Panc1 (cell line): ENCODE measurements around the gene FAM98B. TPM values are rescaled to one million over a fixed set of nuclear protein-coding genes. Genes with fewer than 3 reads are reported as not detected.

ENCODE experiments used
- ATAC-seq: fragments of 200-7000 bp; cut with Tn5 transposase; 2 replicates; pipeline ENCODE4 v1.9.1; 2020; ENCODE audit warnings: mild to moderate bottlenecking, moderate library complexity
- BruUV-seq: library from RNA; stranded (reverse); fragments of 400-500 nt; replicated peaks from 2 replicates; lab custom pipeline; 2021; lab: Mats Ljungman, UMichigan
- CTCF ChIA-PET: fragments of 300-600 bp; sonication (Branson Sonifier 250); formaldehyde crosslinking; loops from one replicate; lab custom pipeline; 2022; ENCODE audit warnings: antibody characterized with exemption; lab: Charles Lee
- POLR2A ChIA-PET: fragments of 300-600 bp; sonication (Branson Sonifier 250); formaldehyde crosslinking; loops from one replicate; lab custom pipeline; 2022; ENCODE audit warnings: antibody characterized with exemption; lab: Charles Lee
- DNase-seq: peaks from one replicate; pipeline ENCODE4 v3.0.0-alpha.2; 2010; ENCODE audit warnings: low read depth, low spot score
- H3K27ac ChIP-seq: 2 replicates; pipeline ENCODE4 v1.5.1; 2011; ENCODE audit warnings: mild to moderate bottlenecking, low read length, inconsistent platforms
- H3K27me3 ChIP-seq: fragments of 200-500 bp; sonication (Bioruptor generic); 2 replicates; pipeline ENCODE4 v1.6.0; 2014; ENCODE audit warnings: low read length, inconsistent platforms; ENCODE audit not compliant: control insufficient read depth, insufficient read depth
- H3K36me3 ChIP-seq: fragments of 200-500 bp; sonication (Bioruptor generic); 2 replicates; pipeline ENCODE4 v1.5.1; 2014; ENCODE audit warnings: inconsistent platforms, mild to moderate bottlenecking, low read length, moderate library complexity; ENCODE audit not compliant: control insufficient read depth, insufficient read depth
- H3K4me1 ChIP-seq: 2 replicates; pipeline ENCODE4 v1.5.1; 2011; ENCODE audit warnings: inconsistent platforms, mild to moderate bottlenecking, low read length, moderate library complexity; ENCODE audit not compliant: control insufficient read depth, insufficient read depth
- H3K4me3 ChIP-seq, 2 experiments: 2 replicates each; pipeline ENCODE4 v1.5.1; 2011 to 2012; ENCODE audit warnings: low read depth in 2 of 2, low read length in 2 of 2, mild to moderate bottlenecking in 2 of 2, inconsistent platforms in 1 of 2, moderate library complexity in 1 of 2
- H3K9me3 ChIP-seq: fragments of 200-500 bp; sonication (Bioruptor generic); 2 replicates; pipeline ENCODE4 v1.5.1; 2014; ENCODE audit warnings: low read depth, mild to moderate bottlenecking, inconsistent platforms, low read length, moderate library complexity; ENCODE audit not compliant: control insufficient read depth, insufficient read depth
- CTCF ChIP-seq: fragments of 450-650 bp; IDR thresholded peaks from 2 replicates; pipeline ENCODE4 v1.5.1; 2017; ENCODE audit warnings: mild to moderate bottlenecking
- POLR2AphosphoS5 ChIP-seq: IDR thresholded peaks from 2 replicates; pipeline ENCODE4 v1.6.1; 2012; ENCODE audit warnings: mild to moderate bottlenecking, low read depth, low read length, moderate library complexity
- SIN3A ChIP-seq: IDR thresholded peaks from 2 replicates; pipeline ENCODE4 v1.6.1; 2012; ENCODE audit warnings: low read depth, mild to moderate bottlenecking, low read length, moderate library complexity, borderline replicate concordance; ENCODE audit not compliant: insufficient read depth
- TCF7L2 ChIP-seq: IDR thresholded peaks from 2 replicates; pipeline ENCODE4 v1.6.1; 2011; ENCODE audit warnings: mild to moderate bottlenecking, low read depth, low read length, inconsistent platforms
- in situ Hi-C: cut with HindIII; loops from 2 replicates; pipeline ENCODE4 v1.10.0; 2016; ENCODE audit warnings: low sequenced_read_pairs, low pct_unique_long_range_greater_than_20kb
- intact Hi-C: fragments of 100-400 bp; cut with micrococcal nuclease; formaldehyde crosslinking; loops from one replicate; pipeline ENCODE4 v1.10.0; 2022; ENCODE audit not compliant: unreplicated experiment
- total RNA-seq: library from RNA; stranded (reverse); gene quantifications from one replicate; pipeline ENCODE4 v1.2.1, GENCODE V29; 2021; ENCODE audit not compliant: unreplicated experiment
- TF ChIP-seq, protein P1 (sequence below), 2 experiments: IDR thresholded peaks; 2 replicates each; pipeline ENCODE4 v1.6.1; 2011 to 2012; ENCODE audit warnings: low read depth in 2 of 2, control low read depth in 1 of 2, low read length in 1 of 2, mild to moderate bottlenecking in 1 of 2, moderate library complexity in 1 of 2; ENCODE audit not compliant: insufficient read depth in 1 of 2

FAM98B gene
- total RNA-seq, 1 experiment from 2014 or later, result 32.5 TPM

GRCh38 chr15:38470816-38471215 is 16.9 kb downstream of the FAM98B start:
- Histone ChIP-seq H3K4me1 (no peaks in the 10 kb centered on the region), H3K36me3 (peaks cover 5% of the 10 kb centered on the region; the same call in 1 of the 2 replicates), H3K27ac (no peak overlapping the region), H3K4me3 (no peak overlapping the region), H3K9me3 (no peaks in the 10 kb centered on the region), H3K27me3 (no peaks in the 10 kb centered on the region)
- CTCF ChIA-PET, result interaction anchor here (0.7 kb wide), 1 partner anchor 213 kb away, joined by 3 read pairs; no protein-coding TSS in a partner anchor
- POLR2A ChIA-PET, result interaction anchor here (0.6 kb wide), 1 partner anchor 68 kb away, joined by 3 read pairs; no protein-coding TSS in a partner anchor
- TF ChIP-seq, protein P1, sequence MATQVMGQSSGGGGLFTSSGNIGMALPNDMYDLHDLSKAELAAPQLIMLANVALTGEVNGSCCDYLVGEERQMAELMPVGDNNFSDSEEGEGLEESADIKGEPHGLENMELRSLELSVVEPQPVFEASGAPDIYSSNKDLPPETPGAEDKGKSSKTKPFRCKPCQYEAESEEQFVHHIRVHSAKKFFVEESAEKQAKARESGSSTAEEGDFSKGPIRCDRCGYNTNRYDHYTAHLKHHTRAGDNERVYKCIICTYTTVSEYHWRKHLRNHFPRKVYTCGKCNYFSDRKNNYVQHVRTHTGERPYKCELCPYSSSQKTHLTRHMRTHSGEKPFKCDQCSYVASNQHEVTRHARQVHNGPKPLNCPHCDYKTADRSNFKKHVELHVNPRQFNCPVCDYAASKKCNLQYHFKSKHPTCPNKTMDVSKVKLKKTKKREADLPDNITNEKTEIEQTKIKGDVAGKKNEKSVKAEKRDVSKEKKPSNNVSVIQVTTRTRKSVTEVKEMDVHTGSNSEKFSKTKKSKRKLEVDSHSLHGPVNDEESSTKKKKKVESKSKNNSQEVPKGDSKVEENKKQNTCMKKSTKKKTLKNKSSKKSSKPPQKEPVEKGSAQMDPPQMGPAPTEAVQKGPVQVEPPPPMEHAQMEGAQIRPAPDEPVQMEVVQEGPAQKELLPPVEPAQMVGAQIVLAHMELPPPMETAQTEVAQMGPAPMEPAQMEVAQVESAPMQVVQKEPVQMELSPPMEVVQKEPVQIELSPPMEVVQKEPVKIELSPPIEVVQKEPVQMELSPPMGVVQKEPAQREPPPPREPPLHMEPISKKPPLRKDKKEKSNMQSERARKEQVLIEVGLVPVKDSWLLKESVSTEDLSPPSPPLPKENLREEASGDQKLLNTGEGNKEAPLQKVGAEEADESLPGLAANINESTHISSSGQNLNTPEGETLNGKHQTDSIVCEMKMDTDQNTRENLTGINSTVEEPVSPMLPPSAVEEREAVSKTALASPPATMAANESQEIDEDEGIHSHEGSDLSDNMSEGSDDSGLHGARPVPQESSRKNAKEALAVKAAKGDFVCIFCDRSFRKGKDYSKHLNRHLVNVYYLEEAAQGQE (IDR thresholded peaks at IDR 0.05; ENCODE audit: insufficient read depth in 1 of 2, low read depth in 2 of 2, low read length in 1 of 2), result no peak
- no peak for TF ChIP-seq POLR2AphosphoS5
- no peak for TF ChIP-seq SIN3A
- no peak for TF ChIP-seq TCF7L2
- no peak for TF ChIP-seq CTCF
- intact Hi-C loops (no loop called here), in situ Hi-C loops (loop anchor here (25.0 kb wide), 1 partner anchor 216 kb away; no protein-coding TSS in a partner anchor)
- DNase-seq, result no peak
- BruUV-seq, result no TSS peak
- no peak for ATAC-seq

DNA sequence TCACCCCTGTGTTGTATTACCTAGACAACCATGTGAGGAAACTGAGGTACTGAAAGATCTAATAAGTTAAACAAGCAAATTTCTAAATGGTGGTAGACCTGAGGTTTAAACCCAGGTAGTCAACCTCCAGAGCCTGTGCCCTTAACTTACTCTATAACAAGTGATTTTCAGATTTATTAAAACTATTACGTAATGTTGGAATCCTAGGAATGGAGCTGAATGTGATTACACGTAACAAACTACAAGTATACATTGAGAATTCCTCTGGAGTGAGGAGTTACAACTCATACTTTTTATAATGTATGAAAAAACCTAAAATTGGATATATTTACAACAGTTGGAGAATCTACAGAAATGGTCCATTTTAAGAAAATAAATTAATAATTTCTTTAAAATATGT is 18.0 kb downstream of the FAM98B start:
- Histone ChIP-seq H3K4me3 (no peak overlapping the region), H3K9me3 (no peaks in the 10 kb centered on the region), H3K27ac (no peak overlapping the region), H3K4me1 (no peaks in the 10 kb centered on the region), H3K27me3 (no peaks in the 10 kb centered on the region), H3K36me3 (peaks cover 5% of the 10 kb centered on the region; the same call in 1 of the 2 replicates)
- ATAC-seq, result no peak
- POLR2A ChIA-PET, result no interaction called here
- no peak for TF ChIP-seq POLR2AphosphoS5
- TF ChIP-seq, protein P1 (IDR thresholded peaks at IDR 0.05; ENCODE audit: insufficient read depth in 1 of 2, low read depth in 2 of 2, low read length in 1 of 2), result no peak
- TF ChIP-seq TCF7L2, result no peak
- TF ChIP-seq SIN3A, result no peak
- no peak for TF ChIP-seq CTCF
- CTCF ChIA-PET, result no interaction called here
- BruUV-seq, result no TSS peak
- intact Hi-C loops, result no loop called here
- in situ Hi-C loops, result loop anchor here (25.0 kb wide), 1 partner anchor 215 kb away; no protein-coding TSS in a partner anchor
- no peak for DNase-seq
